ENCODE measurements around the gene PCDHA1.

PCDHA1 gene

DNA sequence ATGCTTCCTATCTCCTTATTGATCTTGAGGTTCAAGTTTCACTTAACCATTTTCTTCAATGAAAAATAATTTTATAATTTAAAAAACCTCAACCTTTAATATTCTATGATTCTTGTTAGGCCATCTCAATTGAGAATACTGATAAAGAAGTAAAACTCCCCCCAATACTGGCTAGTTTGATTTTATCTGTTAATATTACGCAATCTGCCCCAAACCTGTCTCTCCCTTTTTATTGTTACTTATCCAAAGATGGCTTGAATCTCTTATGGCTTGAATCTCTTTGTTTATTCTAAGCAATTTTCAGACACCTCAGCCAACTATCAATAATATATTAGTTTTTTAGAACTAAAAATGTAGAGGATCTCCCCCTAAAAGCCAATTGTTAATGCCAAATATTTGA, 176.2 kb downstream of the PCDHA1 start:
- Histone ChIP-seq H3K27ac (ENCODE audit: poor library complexity, severe bottlenecking) (no peak overlapping the region), H3K9me3 (ENCODE audit: severe bottlenecking) (no peaks in the 10 kb centered on the region), H3K4me3 (ENCODE audit: severe bottlenecking) (no peak overlapping the region), H3K27me3 (ENCODE audit: insufficient read depth, poor library complexity, severe bottlenecking) (no peaks in the 10 kb centered on the region), H3K4me1 (ENCODE audit: insufficient read depth, poor library complexity, severe bottlenecking) (peaks cover 11% of the 10 kb centered on the region), H3K36me3 (ENCODE audit: low read depth) (no peaks in the 10 kb centered on the region)
- DNase-seq (ENCODE audit: low spot score): no peak
- TF ChIP-seq, protein P1, sequence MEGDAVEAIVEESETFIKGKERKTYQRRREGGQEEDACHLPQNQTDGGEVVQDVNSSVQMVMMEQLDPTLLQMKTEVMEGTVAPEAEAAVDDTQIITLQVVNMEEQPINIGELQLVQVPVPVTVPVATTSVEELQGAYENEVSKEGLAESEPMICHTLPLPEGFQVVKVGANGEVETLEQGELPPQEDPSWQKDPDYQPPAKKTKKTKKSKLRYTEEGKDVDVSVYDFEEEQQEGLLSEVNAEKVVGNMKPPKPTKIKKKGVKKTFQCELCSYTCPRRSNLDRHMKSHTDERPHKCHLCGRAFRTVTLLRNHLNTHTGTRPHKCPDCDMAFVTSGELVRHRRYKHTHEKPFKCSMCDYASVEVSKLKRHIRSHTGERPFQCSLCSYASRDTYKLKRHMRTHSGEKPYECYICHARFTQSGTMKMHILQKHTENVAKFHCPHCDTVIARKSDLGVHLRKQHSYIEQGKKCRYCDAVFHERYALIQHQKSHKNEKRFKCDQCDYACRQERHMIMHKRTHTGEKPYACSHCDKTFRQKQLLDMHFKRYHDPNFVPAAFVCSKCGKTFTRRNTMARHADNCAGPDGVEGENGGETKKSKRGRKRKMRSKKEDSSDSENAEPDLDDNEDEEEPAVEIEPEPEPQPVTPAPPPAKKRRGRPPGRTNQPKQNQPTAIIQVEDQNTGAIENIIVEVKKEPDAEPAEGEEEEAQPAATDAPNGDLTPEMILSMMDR (IDR thresholded peaks at IDR 0.05; ENCODE audit: poor library complexity, severe bottlenecking): no peak
- no peak for ATAC-seq (ENCODE audit: low read depth)

DNA sequence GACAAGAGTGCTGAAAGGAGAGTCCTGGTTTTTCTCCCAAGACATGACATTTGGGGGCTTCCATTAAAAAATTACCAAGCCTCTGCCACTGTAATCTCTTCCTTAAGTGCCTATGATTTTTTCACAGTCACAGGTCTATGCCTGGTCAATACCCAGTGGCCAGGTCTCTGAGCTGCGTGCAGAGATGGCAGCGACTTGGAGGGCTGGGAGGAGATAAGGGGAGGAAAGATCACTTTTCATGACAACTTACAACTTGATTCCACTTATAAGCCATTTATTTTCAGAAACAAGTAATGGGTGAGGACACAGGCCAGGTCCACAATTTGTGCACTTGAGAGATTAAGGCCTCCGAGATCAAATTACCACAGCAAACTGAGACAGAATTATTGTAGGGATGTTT, 178.4 kb downstream of the PCDHA1 start:
- no peaks in the 10 kb centered on the region for H3K36me3 ChIP-seq (ENCODE audit: low read depth)
- ATAC-seq (ENCODE audit: low read depth) (no peak), DNase-seq (ENCODE audit: low spot score) (no peak)
- TF ChIP-seq, protein P1 (IDR thresholded peaks at IDR 0.05; ENCODE audit: poor library complexity, severe bottlenecking): no peak
- no peak overlapping the region for H3K27ac ChIP-seq (ENCODE audit: poor library complexity, severe bottlenecking)
- no peaks in the 10 kb centered on the region for H3K27me3 ChIP-seq (ENCODE audit: insufficient read depth, poor library complexity, severe bottlenecking)
- no peak overlapping the region for H3K4me3 ChIP-seq (ENCODE audit: severe bottlenecking)
- H3K4me1 ChIP-seq (ENCODE audit: insufficient read depth, poor library complexity, severe bottlenecking): peaks cover 15% of the 10 kb centered on the region
- no peaks in the 10 kb centered on the region for H3K9me3 ChIP-seq (ENCODE audit: severe bottlenecking)

DNA sequence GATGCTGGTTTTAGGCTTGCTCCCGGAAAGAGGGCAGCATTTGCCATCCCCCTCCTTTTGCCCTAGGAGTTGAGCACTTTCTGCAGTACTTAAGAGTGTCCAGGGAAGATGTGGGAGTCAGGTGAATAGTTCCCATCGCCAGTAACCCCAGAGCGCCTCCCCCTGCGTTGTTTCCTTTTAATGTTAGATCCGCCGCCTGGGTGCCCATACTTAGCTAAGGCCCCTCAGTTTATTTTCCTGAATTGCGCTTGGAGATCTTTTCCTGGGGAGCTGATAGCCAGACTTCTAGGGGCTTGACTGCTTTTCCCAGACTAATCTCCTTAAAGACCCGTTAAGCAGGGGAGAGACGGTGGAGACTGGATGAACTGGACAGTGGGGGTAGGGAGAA, 180.0 kb downstream of the PCDHA1 start:
- no peak for ATAC-seq (ENCODE audit: low read depth)
- H3K27me3 ChIP-seq (ENCODE audit: insufficient read depth, poor library complexity, severe bottlenecking): no peaks in the 10 kb centered on the region
- H3K27ac ChIP-seq (ENCODE audit: poor library complexity, severe bottlenecking): peak overlapping the region; percentile 50

DNA sequence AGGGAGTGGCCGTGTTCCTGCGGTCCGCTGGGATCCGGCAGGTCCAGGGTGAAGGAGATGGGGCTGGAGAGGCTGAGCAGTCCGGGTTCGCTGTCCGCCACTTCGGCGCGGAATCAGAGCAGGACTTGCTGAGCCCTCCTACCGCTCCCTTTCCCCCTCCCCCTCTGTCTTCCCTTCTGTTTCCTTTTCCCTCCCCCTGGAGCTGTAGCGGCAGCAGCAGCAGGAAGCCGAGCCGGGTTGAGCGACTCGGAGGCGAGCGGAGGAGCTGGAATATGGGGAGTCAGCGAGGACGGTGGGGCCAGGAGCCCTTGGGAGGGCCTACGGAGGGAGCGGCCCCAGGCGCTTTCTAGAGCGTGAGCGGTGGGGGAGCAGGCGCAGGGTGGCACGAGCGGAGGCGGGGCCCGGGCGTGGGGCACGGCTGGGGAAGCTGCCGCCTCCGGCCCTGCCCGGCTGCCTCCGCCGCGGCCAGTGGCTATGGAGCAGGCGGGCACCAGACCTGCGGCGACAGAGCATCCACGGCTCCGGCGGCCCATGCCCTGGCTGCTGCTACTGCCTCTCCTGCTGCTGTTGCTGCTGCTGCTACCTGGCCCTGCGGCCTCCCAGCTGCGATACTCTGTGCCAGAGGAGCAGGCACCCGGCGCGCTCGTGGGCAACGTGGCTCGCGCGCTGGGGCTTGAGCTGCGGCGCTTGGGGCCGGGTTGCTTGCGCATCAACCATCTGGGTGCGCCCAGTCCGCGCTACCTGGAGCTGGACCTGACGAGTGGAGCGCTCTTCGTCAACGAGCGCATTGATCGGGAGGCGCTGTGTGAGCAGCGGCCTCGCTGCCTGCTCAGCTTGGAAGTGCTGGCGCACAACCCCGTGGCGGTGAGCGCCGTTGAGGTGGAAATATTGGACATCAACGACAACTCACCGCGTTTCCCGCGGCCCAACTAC, 180.6 kb downstream of the PCDHA1 start, which contains the start of gene PCDHAC2:
PCDHAC2 (plus strand) TSS at position 184 of the 933 bp plus-strand sequence; CDS start at position 475, 291 bp downstream.
- ATAC-seq (ENCODE audit: low read depth): peak; percentile 79
- Histone ChIP-seq H3K4me3 (ENCODE audit: severe bottlenecking) (peak within 1 kb of the TSS; percentile 45), H3K27me3 (ENCODE audit: insufficient read depth, poor library complexity, severe bottlenecking) (no peaks in the 10 kb centered on the region)

More for the DNA sequence above, 180.0 kb downstream of the PCDHA1 start:
- H3K4me3 ChIP-seq (ENCODE audit: severe bottlenecking): peak overlapping the region; percentile 45
- H3K36me3 ChIP-seq (ENCODE audit: low read depth): no peaks in the 10 kb centered on the region
- DNase-seq (ENCODE audit: low spot score): no peak
- TF ChIP-seq, protein P1 (IDR thresholded peaks at IDR 0.05; ENCODE audit: poor library complexity, severe bottlenecking): peak; percentile 6
- H3K4me1 ChIP-seq (ENCODE audit: insufficient read depth, poor library complexity, severe bottlenecking): peaks cover 29% of the 10 kb centered on the region
- no peaks in the 10 kb centered on the region for H3K9me3 ChIP-seq (ENCODE audit: severe bottlenecking)

More for the DNA sequence above, 180.6 kb downstream of the PCDHA1 start, which contains the start of gene PCDHAC2:
- DNase-seq (ENCODE audit: low spot score): peak; percentile 80
- TF ChIP-seq, protein P1 (IDR thresholded peaks at IDR 0.05; ENCODE audit: poor library complexity, severe bottlenecking): no peak
- H3K9me3 ChIP-seq (ENCODE audit: severe bottlenecking): no peaks in the 10 kb centered on the region
- peaks cover 30% of the 10 kb centered on the region for H3K4me1 ChIP-seq (ENCODE audit: insufficient read depth, poor library complexity, severe bottlenecking)
- H3K27ac ChIP-seq (ENCODE audit: poor library complexity, severe bottlenecking): peak within 1 kb of the TSS; percentile 50
- no peaks in the 10 kb centered on the region for H3K36me3 ChIP-seq (ENCODE audit: low read depth)
